SK-N-MC (cell line): Measurements from ENCODE around the gene HECTD4.
"Not testable (repeated sequence)": the region's sequence is repeated elsewhere in the genome, so short reads cannot be mapped to it uniquely, and the experiment has no call there.

Experiments used
- DNase-seq: peaks from one replicate; pipeline ENCODE4 v3.0.0-alpha.2; 2011; ENCODE audit warnings: low read depth, low spot score
- H3K27ac ChIP-seq: fragments of 200-600 bp; sonication (generic); 2 replicates; pipeline ENCODE4 v1.5.1; 2016; ENCODE audit warnings: mixed run types
- H3K36me3 ChIP-seq: fragments of 200-600 bp; sonication (generic); 2 replicates; pipeline ENCODE4 v1.6.1; 2017; ENCODE audit warnings: antibody characterized with exemption, low read length, mixed read lengths; ENCODE audit not compliant: insufficient read depth
- H3K4me3 ChIP-seq: fragments of 200-600 bp; sonication (generic); 2 replicates; pipeline ENCODE4 v1.5.1; 2016
- H3K9ac ChIP-seq: fragments of 200-600 bp; sonication (generic); 2 replicates; pipeline ENCODE4 v1.8.0; 2017; ENCODE audit warnings: mixed run types, mixed read lengths; ENCODE audit not compliant: insufficient read length
- H3K9me3 ChIP-seq: fragments of 200-600 bp; sonication (generic); 2 replicates; pipeline ENCODE4 v1.6.1; 2017; ENCODE audit warnings: low read depth, mild to moderate bottlenecking, antibody characterized with exemption, low read length, moderate library complexity, mixed read lengths
- EZH2 ChIP-seq: fragments of 200-600 bp; sonication (generic); IDR thresholded peaks from one replicate; pipeline ENCODE4 v1.6.1; 2017; ENCODE audit warnings: antibody characterized with exemption
- FOXP2 ChIP-seq: optimal IDR thresholded peaks from 2 replicates; pipeline ENCODE3; 2011; ENCODE audit warnings: mild to moderate bottlenecking, moderate library complexity; ENCODE audit not compliant: insufficient read depth; ENCODE audit errors: extremely low read length, control extremely low read depth
- POLR2AphosphoS5 ChIP-seq: IDR thresholded peaks from 2 replicates; pipeline ENCODE4 v1.6.1; 2012; ENCODE audit warnings: mild to moderate bottlenecking, low read depth, low read length, borderline replicate concordance

Gene HECTD4

GRCh38 chr12:112421363-112421762 lies 39.1 kb upstream of the HECTD4 start:
- Histone ChIP-seq H3K4me3 (no peak overlapping the region), H3K36me3 (peaks cover 13% of the 10 kb centered on the region), H3K9me3 (no peaks in the 10 kb centered on the region), H3K27ac (no peak overlapping the region), H3K9ac (no peak overlapping the region)
- DNase-seq, result no peak
- TF ChIP-seq POLR2AphosphoS5, result no peak
- no peak for TF ChIP-seq FOXP2

DNA sequence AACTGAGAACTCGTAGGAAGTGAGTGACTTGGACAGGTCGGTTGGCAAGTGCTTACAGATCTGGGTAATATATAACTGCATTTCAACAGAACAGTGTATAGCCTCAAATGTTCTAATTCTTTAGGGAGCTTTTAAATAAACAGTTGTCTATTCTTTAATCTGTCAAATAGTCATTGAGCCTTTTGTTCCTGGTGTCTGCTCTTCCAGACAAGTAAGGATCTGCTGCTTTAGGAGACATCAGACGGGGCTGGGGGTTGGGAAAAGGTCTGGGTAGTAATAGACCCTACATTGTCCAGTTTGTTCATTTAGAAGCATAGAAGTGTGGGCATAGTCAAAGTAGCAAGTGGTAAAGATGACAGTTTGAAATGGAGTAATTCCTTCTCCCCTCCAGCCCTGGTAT lies 38.5 kb upstream of the HECTD4 start:
- no peak for TF ChIP-seq FOXP2
- TF ChIP-seq EZH2, result no peak
- TF ChIP-seq POLR2AphosphoS5, result no peak
- no peak for DNase-seq
- Histone ChIP-seq H3K9me3 (no peaks in the 10 kb centered on the region), H3K36me3 (peaks cover 8% of the 10 kb centered on the region), H3K9ac (no peak overlapping the region), H3K4me3 (peak overlapping the region; percentile 100), H3K27ac (0 out of 2 replicates have a peak overlapping the region, but pooled peaks have one; percentile 26)

DNA sequence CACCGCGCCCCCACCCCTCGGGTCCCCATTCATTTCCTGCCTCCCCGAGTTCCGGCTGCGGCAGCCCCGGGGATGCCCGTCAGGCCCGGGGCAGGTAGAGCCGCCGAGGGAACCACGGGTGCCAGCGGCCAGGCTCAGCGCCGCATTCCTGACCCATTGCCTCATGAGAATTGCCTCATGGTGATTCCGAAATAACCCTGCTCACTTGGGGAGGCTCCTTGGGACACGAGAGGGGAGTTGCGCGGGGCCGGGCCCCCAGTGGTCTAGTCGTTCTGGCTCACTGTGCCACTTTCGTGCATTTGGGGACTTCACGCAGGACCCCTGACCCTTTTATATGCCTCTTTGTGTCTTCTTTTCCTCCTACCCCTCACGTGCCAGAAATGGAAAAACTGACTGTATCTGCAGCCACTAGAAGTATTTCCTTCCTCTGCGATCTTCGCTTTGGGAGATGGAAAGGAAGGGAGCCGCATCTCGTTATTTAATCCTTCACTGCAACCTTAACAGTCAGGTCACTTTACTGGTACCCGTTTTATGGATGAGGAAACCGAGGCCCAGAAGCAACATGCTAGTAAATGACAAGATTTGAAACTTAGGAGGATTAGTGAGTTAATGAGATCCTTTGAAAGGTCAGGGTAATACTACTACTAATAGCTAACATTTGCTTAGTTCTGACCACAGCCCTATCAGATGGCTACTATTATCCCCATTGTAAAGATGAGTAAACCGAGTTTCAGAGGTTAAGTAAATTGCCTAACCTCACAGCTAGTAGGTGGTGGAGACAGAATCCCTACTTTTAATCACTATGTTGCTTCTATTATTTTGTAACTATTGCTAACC lies 37.3 kb upstream of the HECTD4 start:
- peak overlapping the region; percentile 94 for H3K9ac ChIP-seq
- peak overlapping the region; percentile 100 for H3K4me3 ChIP-seq
- H3K36me3 ChIP-seq, result peaks cover 6% of the 10 kb centered on the region; the same call in 1 of the 2 replicates
- no peak for DNase-seq
- peak overlapping the region; percentile 84 for H3K27ac ChIP-seq
- no peak for TF ChIP-seq FOXP2
- no peak for TF ChIP-seq EZH2
- no peak for TF ChIP-seq POLR2AphosphoS5
- no peaks in the 10 kb centered on the region for H3K9me3 ChIP-seq

DNA sequence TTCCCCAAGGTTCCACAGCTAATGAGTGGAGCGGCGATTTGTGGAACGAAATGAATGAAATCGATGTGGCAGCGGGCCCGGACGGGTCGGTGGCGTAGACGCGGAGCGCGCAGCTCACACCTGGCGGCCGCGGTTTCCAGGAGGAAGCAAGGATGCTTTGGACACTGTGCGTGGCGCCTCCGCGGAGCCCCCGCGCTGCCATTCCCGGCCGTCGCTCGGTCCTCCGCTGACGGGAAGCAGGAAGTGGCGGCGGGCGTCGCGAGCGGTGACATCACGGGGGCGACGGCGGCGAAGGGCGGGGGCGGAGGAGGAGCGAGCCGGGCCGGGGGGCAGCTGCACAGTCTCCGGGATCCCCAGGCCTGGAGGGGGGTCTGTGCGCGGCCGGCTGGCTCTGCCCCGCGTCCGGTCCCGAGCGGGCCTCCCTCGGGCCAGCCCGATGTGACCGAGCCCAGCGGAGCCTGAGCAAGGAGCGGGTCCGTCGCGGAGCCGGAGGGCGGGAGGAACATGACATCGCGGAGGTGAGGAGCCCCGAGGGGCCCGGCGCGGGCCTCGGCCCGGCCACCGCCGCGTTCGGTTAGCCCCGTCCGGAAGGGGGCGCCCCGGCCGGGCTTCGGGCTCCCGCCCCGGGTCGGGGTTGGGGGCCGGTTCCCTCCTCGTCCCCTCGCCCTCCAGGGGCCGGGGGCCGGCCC lies 36.5 kb upstream of the HECTD4 start, which contains the start of gene PTPN11:
Gene PTPN11 (plus strand): TSS at position 340 of the 689 bp plus-strand sequence. CDS start 165 bp downstream, at position 505.
- no peak for DNase-seq
- no peaks in the 10 kb centered on the region for H3K9me3 ChIP-seq
- H3K4me3 ChIP-seq, result peak within 1 kb of the TSS; percentile 100
- TF ChIP-seq POLR2AphosphoS5, result peak; percentile 94
- TF ChIP-seq EZH2, result no peak
- TF ChIP-seq FOXP2, result no peak
- H3K9ac ChIP-seq, result peak within 1 kb of the TSS; percentile 94
- H3K36me3 ChIP-seq, result peaks cover 6% of the 10 kb centered on the region; the same call in 1 of the 2 replicates
- H3K27ac ChIP-seq, result peak within 1 kb of the TSS; percentile 84

GRCh38 chr12:112418273-112418607 lies 36.0 kb upstream of the HECTD4 start:
- Histone ChIP-seq H3K9me3 (no peaks in the 10 kb centered on the region), H3K9ac (peak overlapping the region; percentile 94), H3K27ac (peak overlapping the region; percentile 84), H3K4me3 (peak overlapping the region; percentile 100), H3K36me3 (peaks cover 6% of the 10 kb centered on the region; the same call in 1 of the 2 replicates)
- TF ChIP-seq POLR2AphosphoS5, result no peak
- TF ChIP-seq FOXP2, result no peak
- TF ChIP-seq EZH2, result no peak
- DNase-seq, result no peak

DNA sequence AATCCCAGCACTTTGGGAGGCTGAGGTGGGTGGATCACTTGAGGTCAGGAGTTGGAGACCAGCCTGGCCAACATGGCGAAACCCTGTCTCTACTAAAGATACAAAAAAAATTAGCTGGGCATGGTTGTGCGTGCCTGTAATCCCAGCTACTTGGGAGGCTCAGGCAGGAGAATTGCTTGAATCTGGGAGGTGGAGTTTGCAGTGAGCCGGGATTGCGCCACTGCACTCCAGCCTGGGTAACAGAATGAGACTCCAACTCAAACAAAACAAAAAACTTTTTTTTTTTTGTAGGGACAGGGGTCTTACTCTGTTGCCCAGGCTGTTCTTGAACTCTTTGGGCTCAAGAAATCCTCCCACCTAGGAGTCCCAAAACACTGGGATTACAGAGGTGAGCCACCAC lies 33.2 kb upstream of the HECTD4 start:
- not testable (repeated sequence) for H3K36me3 ChIP-seq, DNase-seq, H3K4me3 ChIP-seq, H3K9me3 ChIP-seq, H3K9ac ChIP-seq, H3K27ac ChIP-seq

GRCh38 chr12:112413855-112414625 lies 31.8 kb upstream of the HECTD4 start:
- DNase-seq, result no peak
- peak overlapping the region; percentile 42 for H3K9ac ChIP-seq
- H3K36me3 ChIP-seq, result peaks cover under 1% of the 10 kb centered on the region; the same call in 1 of the 2 replicates
- peak overlapping the region; percentile 74 for H3K27ac ChIP-seq
- TF ChIP-seq FOXP2 (no peak), POLR2AphosphoS5 (no peak), EZH2 (no peak)
- no peak overlapping the region for H3K4me3 ChIP-seq
- no peaks in the 10 kb centered on the region for H3K9me3 ChIP-seq

DNA sequence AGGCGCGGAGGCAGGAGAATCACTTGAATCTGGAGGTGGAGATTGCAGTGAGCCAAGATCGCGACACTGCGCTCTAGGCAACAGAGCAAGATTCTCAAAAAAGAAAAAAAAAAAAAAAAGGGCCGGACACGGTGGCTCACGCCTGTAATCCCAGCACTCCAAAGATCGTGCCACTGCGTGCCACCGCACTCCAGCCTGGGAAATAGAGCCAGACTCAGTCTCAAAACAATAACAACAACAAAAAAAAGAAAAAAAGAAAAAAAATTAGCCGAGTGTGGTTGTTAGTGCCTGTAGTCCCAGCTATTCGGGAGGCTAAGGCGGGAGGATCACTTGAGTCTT lies 27.6 kb upstream of the HECTD4 start:
- 0 out of 2 replicates have a peak overlapping the region, but pooled peaks have one; percentile 95 for H3K4me3 ChIP-seq
- H3K9ac ChIP-seq, result no peak overlapping the region
- H3K27ac ChIP-seq, result peak overlapping the region; percentile 97
- peaks cover 42% of the 10 kb centered on the region for H3K36me3 ChIP-seq
- no peak for DNase-seq
- TF ChIP-seq EZH2 (no peak), POLR2AphosphoS5 (no peak), FOXP2 (no peak)
- no peaks in the 10 kb centered on the region for H3K9me3 ChIP-seq
